GM18499 (cell line): ENCODE data around the gene BCAS2.
"Not testable (repeated sequence)": the region's sequence is repeated elsewhere in the genome, so short reads cannot be mapped to it uniquely, and the experiment has no call there.

Source experiments
- ATAC-seq: cut with Tn5 transposase; IDR thresholded peaks from one replicate; pipeline ENCODE4 v1.9.1; 2021; ENCODE audit warnings: moderate number of reproducible peaks; ENCODE audit not compliant: insufficient read depth, unreplicated experiment

Gene BCAS2

GRCh38 chr1:114581335-114582287, at the start of gene BCAS2:
Gene BCAS2 (minus strand): TSS chr1:114581615. CDS start chr1:114581591, 24 bp downstream.
- peak; percentile 97 for ATAC-seq

GRCh38 chr1:114627107-114627506, 45.7 kb upstream of the BCAS2 start:
- no peak for ATAC-seq

- ATAC-seq = no peak
These were observed 41.9 kb upstream of the BCAS2 start for GRCh38 chr1:114623364-114623763.

GRCh38 chr1:114620419-114620818, 39.0 kb upstream of the BCAS2 start:
- no peak for ATAC-seq

GRCh38 chr1:114618606-114619005, 37.2 kb upstream of the BCAS2 start:
- no peak for ATAC-seq

- ATAC-seq = no peak
These were observed 29.3 kb upstream of the BCAS2 start for GRCh38 chr1:114610546-114611245.

GRCh38 chr1:114609826-114610225, 28.4 kb upstream of the BCAS2 start:
- ATAC-seq = no peak

- ATAC-seq = no peak
These were observed 27.6 kb upstream of the BCAS2 start for GRCh38 chr1:114609026-114609425.

GRCh38 chr1:114607223-114607622, 25.8 kb upstream of the BCAS2 start:
- ATAC-seq = no peak

- ATAC-seq = no peak
These were observed 16.5 kb upstream of the BCAS2 start for GRCh38 chr1:114597949-114598348.

GRCh38 chr1:114595602-114596001, 14.2 kb upstream of the BCAS2 start:
- ATAC-seq = no peak

- ATAC-seq = no peak
These were observed 12.6 kb upstream of the BCAS2 start for GRCh38 chr1:114594046-114594445.

- no peak for ATAC-seq
These were observed 7.7 kb upstream of the BCAS2 start for GRCh38 chr1:114589122-114589521.

GRCh38 chr1:114588196-114588689, 6.8 kb upstream of the BCAS2 start:
- no peak for ATAC-seq

GRCh38 chr1:114587203-114587991, 6.0 kb upstream of the BCAS2 start:
- no peak for ATAC-seq

- ATAC-seq = no peak
These were observed 5.2 kb upstream of the BCAS2 start for GRCh38 chr1:114586513-114587047.

- no peak for ATAC-seq
These were observed 3.8 kb upstream of the BCAS2 start for GRCh38 chr1:114585231-114585630.

- ATAC-seq = no peak
These were observed 7.0 kb downstream of the BCAS2 start for GRCh38 chr1:114574365-114574764.

GRCh38 chr1:114564141-114564540, 17.3 kb downstream of the BCAS2 start:
- ATAC-seq = no peak

- ATAC-seq = not testable (repeated sequence)
These were observed 18.4 kb downstream of the BCAS2 start for GRCh38 chr1:114562978-114563510.
